Tibial nerve (tissue), 4 donors: ENCODE data around the gene PHC2. TPM values are rescaled to one million over a fixed set of nuclear protein-coding genes. Genes with fewer than 3 reads are reported as not detected.

Source experiments
- DNase-seq, 2 donors: peaks; one replicate each; pipeline ENCODE4 v3.0.0-alpha.2; 2019; ENCODE audit warnings: low spot score in 2 of 2
- H3K27ac ChIP-seq, 4 donors: fragments of 200-600 bp; sonication (generic) in 3 of 4; one replicate each; pipeline ENCODE4 v1.5.1; 2017 to 2019; ENCODE audit warnings: mild to moderate bottlenecking in 1 of 4
- H3K27me3 ChIP-seq, 2 donors: fragments of 200-600 bp; sonication (generic) in 1 of 2; one replicate each; pipeline versions ENCODE4 v1.5.1 to v1.6.0; 2017 to 2019
- H3K36me3 ChIP-seq, 3 donors: fragments of 200-600 bp; sonication (generic); one replicate each; pipeline ENCODE4 v1.5.1; 2018 to 2019
- H3K4me1 ChIP-seq, 4 donors: fragments of 200-600 bp; sonication (generic) in 3 of 4; one replicate each; pipeline ENCODE4 v1.5.1; 2017 to 2019
- H3K4me3 ChIP-seq, 4 donors: fragments of 200-600 bp; sonication (generic) in 3 of 4; one replicate each; pipeline ENCODE4 v1.5.1; 2017 to 2019; ENCODE audit warnings: mild to moderate bottlenecking in 1 of 4, moderate library complexity in 1 of 4
- H3K9me3 ChIP-seq, 4 donors: fragments of 200-600 bp; sonication (generic) in 3 of 4; one replicate each; pipeline ENCODE4 v1.5.1; 2017 to 2019
- CTCF ChIP-seq, 5 experiments: fragments of 200-600 bp in 3 of 5; fragments of 450-650 bp in 2 of 5; sonication (generic) in 3 of 5; IDR thresholded peaks; one replicate each; pipeline ENCODE4 v1.5.1; 2016 to 2019; ENCODE audit warnings: antibody characterized with exemption in 5 of 5, mild to moderate bottlenecking in 3 of 5, moderate library complexity in 2 of 5
- EP300 ChIP-seq, 2 donors: sonication (generic); formaldehyde crosslinking; IDR thresholded peaks; one replicate each; pipeline ENCODE4 v1.6.1; 2017; ENCODE audit warnings: antibody characterized with exemption in 2 of 2, mild to moderate bottlenecking in 1 of 2
- POLR2A ChIP-seq, 2 donors: fragments of 450-650 bp; IDR thresholded peaks; one replicate each; pipeline ENCODE4 v1.6.1; 2017; ENCODE audit warnings: antibody characterized with exemption in 2 of 2, mild to moderate bottlenecking in 2 of 2, moderate library complexity in 2 of 2
- WGBS, 2 donors: methylation state at CpG; one replicate each; pipeline ENCODE4 v1.1.5; 2018; 5-methylcytosine and 5-hydroxymethylcytosine counted together
- total RNA-seq, 4 donors: library from RNA; depleted of rRNA; stranded (reverse); fragments of >200 nt; gene quantifications; one replicate each; pipeline ENCODE4 v1.1.0, GENCODE V29; 2016

The PHC2 gene
- total RNA-seq, 4 donors from 2014 or later = 152 to 458 (median 204) TPM

- no peak overlapping the region for H3K4me3 ChIP-seq
Measured at GRCh38 chr1:33454646-33455282, 23.9 kb upstream of the PHC2 start.

GRCh38 chr1:33446590-33446989 is 15.7 kb upstream of the PHC2 start:
- TF ChIP-seq POLR2A (IDR thresholded peaks at IDR 0.05) = no peak
- no peak for TF ChIP-seq CTCF (IDR thresholded peaks at IDR 0.05)
- TF ChIP-seq EP300 (IDR thresholded peaks at IDR 0.05) = no peak

More at GRCh38 chr1:33454646-33455282, 23.9 kb upstream of the PHC2 start:
- no peak overlapping the region for H3K27ac ChIP-seq
- H3K9me3 ChIP-seq = no peaks in the 10 kb centered on the region
- no peak for DNase-seq
- peaks cover 0 to 4% (median 0%) of the 10 kb centered on the region in 4 donors for H3K4me1 ChIP-seq
- H3K27me3 ChIP-seq = no peaks in the 10 kb centered on the region
- TF ChIP-seq POLR2A (IDR thresholded peaks at IDR 0.05) (no peak), CTCF (IDR thresholded peaks at IDR 0.05) (no peak), EP300 (IDR thresholded peaks at IDR 0.05) (no peak)
- H3K36me3 ChIP-seq = no peaks in the 10 kb centered on the region
- WGBS, 2 donors = 89 to 93% methylated on average over 8 of the region's 8 CpGs

GRCh38 chr1:33445108-33445507 is 14.2 kb upstream of the PHC2 start:
- no peak overlapping the region for H3K4me3 ChIP-seq
- peaks cover 0 to 8% (median 0%) of the 10 kb centered on the region in 4 donors for H3K4me1 ChIP-seq
- no peaks in the 10 kb centered on the region for H3K27me3 ChIP-seq
- no peaks in the 10 kb centered on the region for H3K36me3 ChIP-seq
- WGBS, 2 donors = 82 to 84% methylated on average over 6 of the region's 6 CpGs
- no peak for TF ChIP-seq POLR2A (IDR thresholded peaks at IDR 0.05)
- no peak for DNase-seq
- H3K9me3 ChIP-seq = no peaks in the 10 kb centered on the region
- no peak overlapping the region for H3K27ac ChIP-seq

More at GRCh38 chr1:33446590-33446989, 15.7 kb upstream of the PHC2 start:
- Histone ChIP-seq H3K36me3 (no peaks in the 10 kb centered on the region), H3K9me3 (no peaks in the 10 kb centered on the region), H3K4me3 (no peak overlapping the region), H3K27me3 (no peaks in the 10 kb centered on the region), H3K27ac (no peak overlapping the region), H3K4me1 (peaks cover 0 to 8% (median 0%) of the 10 kb centered on the region in 4 donors)
- no peak for DNase-seq
- WGBS, 2 donors = 59 to 83% methylated on average over 3 of the region's 3 CpGs

GRCh38 chr1:33443705-33444180 is 12.8 kb upstream of the PHC2 start:
- DNase-seq = no peak
- H3K27me3 ChIP-seq = no peaks in the 10 kb centered on the region
- H3K9me3 ChIP-seq = no peaks in the 10 kb centered on the region
- H3K4me3 ChIP-seq = no peak overlapping the region
- WGBS, 2 donors = 30 to 46% methylated on average over 6 of the region's 6 CpGs
- no peaks in the 10 kb centered on the region for H3K36me3 ChIP-seq
- no peak overlapping the region for H3K27ac ChIP-seq
- TF ChIP-seq EP300 (IDR thresholded peaks at IDR 0.05) (no peak), POLR2A (IDR thresholded peaks at IDR 0.05) (no peak), CTCF (IDR thresholded peaks at IDR 0.05) (no peak)
- H3K4me1 ChIP-seq = peaks cover 0 to 8% (median 0%) of the 10 kb centered on the region in 4 donors

- no peak for TF ChIP-seq EP300 (IDR thresholded peaks at IDR 0.05)
- TF ChIP-seq POLR2A (IDR thresholded peaks at IDR 0.05) = no peak
- TF ChIP-seq CTCF (IDR thresholded peaks at IDR 0.05) = no peak
- Histone ChIP-seq H3K36me3 (no peaks in the 10 kb centered on the region), H3K9me3 (no peaks in the 10 kb centered on the region), H3K4me1 (peaks cover 0 to 8% (median 0%) of the 10 kb centered on the region in 4 donors), H3K4me3 (no peak overlapping the region), H3K27ac (no peak overlapping the region), H3K27me3 (no peaks in the 10 kb centered on the region)
- DNase-seq = no peak
- 47 to 60% methylated on average over 4 of the region's 4 CpGs for WGBS, 2 donors
Measured at GRCh38 chr1:33443080-33443704, 12.3 kb upstream of the PHC2 start.
